H1 (cell line): ENCODE data around the gene FICD. TPM values are rescaled to one million over a fixed set of nuclear protein-coding genes. Genes with fewer than 3 reads are reported as not detected.

Source experiments
- BCL11A ChIP-seq, 2 experiments: IDR thresholded peaks; one replicate each; pipeline ENCODE4 v1.6.1; 2011; ENCODE audit warnings: low read depth in 2 of 2, low read length in 2 of 2, mild to moderate bottlenecking in 2 of 2
- BRCA1 ChIP-seq: IDR thresholded peaks from 2 replicates; pipeline ENCODE4 v1.6.1; 2012; ENCODE audit warnings: low read depth, low read length, improper control_type of control experiment
- CBX5 ChIP-seq: fragments of 300-800, 300-1000 bp; sonication (generic); IDR thresholded peaks from 2 replicates; pipeline ENCODE4 v1.7.1; 2016; ENCODE audit warnings: antibody characterized with exemption, low read length, low read depth
- CEBPB ChIP-seq: IDR thresholded peaks from 2 replicates; pipeline ENCODE4 v1.6.1; 2012; ENCODE audit warnings: low read depth, low read length
- CHD2 ChIP-seq: IDR thresholded peaks from 2 replicates; pipeline ENCODE4 v1.6.1; 2012; ENCODE audit warnings: low read length, improper control_type of control experiment
- HDAC6 ChIP-seq: IDR thresholded peaks from one replicate; pipeline ENCODE4 v1.7.1; 2012; ENCODE audit warnings: low read depth, mild to moderate bottlenecking, inconsistent platforms, low read length, moderate library complexity
- JUN ChIP-seq: IDR thresholded peaks from 2 replicates; pipeline ENCODE4 v1.6.1; 2011; ENCODE audit warnings: low read depth, mild to moderate bottlenecking, improper control_type of control experiment, low read length
- KDM4A ChIP-seq: IDR thresholded peaks from one replicate; pipeline ENCODE4 v1.7.1; 2012; ENCODE audit warnings: low read depth, mild to moderate bottlenecking, moderate library complexity, low read length, inconsistent platforms; ENCODE audit not compliant: severe bottlenecking
- POLR2A ChIP-seq, 2 experiments: IDR thresholded peaks; 1 replicate in 1 of 2; 2 replicates in 1 of 2; pipeline ENCODE4 v1.6.1; 2011; ENCODE audit warnings: low read depth in 2 of 2, low read length in 2 of 2, mild to moderate bottlenecking in 2 of 2; ENCODE audit errors: control extremely low read depth in 1 of 2
- RNF2 ChIP-seq: fragments of 200-900, 300-1000 bp; sonication (generic); IDR thresholded peaks from 2 replicates; pipeline ENCODE4 v1.7.1; 2016; ENCODE audit warnings: borderline replicate concordance, low read depth, mild to moderate bottlenecking, antibody characterized with exemption, low read length; ENCODE audit not compliant: poor library complexity, severe bottlenecking; ENCODE audit errors: missing control alignments
- RXRA ChIP-seq: IDR thresholded peaks from 2 replicates; pipeline ENCODE4 v1.6.1; 2011; ENCODE audit warnings: low read depth, mild to moderate bottlenecking, low read length, moderate library complexity; ENCODE audit not compliant: insufficient read depth
- SAP30 ChIP-seq: fragments of 300-600 bp; sonication (generic); IDR thresholded peaks from 2 replicates; pipeline ENCODE4 v1.7.1; 2012; ENCODE audit warnings: low read length, moderate library complexity, mild to moderate bottlenecking, inconsistent platforms; ENCODE audit not compliant: insufficient read depth, insufficient replicate concordance
- SIN3A ChIP-seq, 2 experiments: IDR thresholded peaks in 1 of 2; conservative IDR thresholded peaks in 1 of 2; 2 replicates each; pipeline ENCODE4 v1.6.1; 2011 to 2012; ENCODE audit warnings: low read length in 2 of 2, improper control_type of control experiment in 1 of 2, low read depth in 1 of 2, mild to moderate bottlenecking in 1 of 2
- SP1 ChIP-seq: IDR thresholded peaks from 2 replicates; pipeline ENCODE4 v1.6.1; 2011; ENCODE audit warnings: low read depth, low read length
- SP4 ChIP-seq: IDR thresholded peaks from 2 replicates; pipeline ENCODE4 v1.6.1; 2012; ENCODE audit warnings: low read length, inconsistent platforms
- SRF ChIP-seq: IDR thresholded peaks from 2 replicates; pipeline ENCODE4 v1.6.1; 2011; ENCODE audit warnings: mild to moderate bottlenecking, low read depth, low read length, moderate library complexity
- TBP ChIP-seq: IDR thresholded peaks from 2 replicates; pipeline ENCODE4 v1.6.1; 2011; ENCODE audit warnings: low read depth, low read length, improper control_type of control experiment
- TCF12 ChIP-seq: IDR thresholded peaks from 2 replicates; pipeline ENCODE4 v1.6.1; 2011; ENCODE audit warnings: low read depth, mild to moderate bottlenecking, low read length
- TEAD4 ChIP-seq: IDR thresholded peaks from 2 replicates; pipeline ENCODE4 v1.6.1; 2012; ENCODE audit warnings: low read depth, low read length, inconsistent platforms, mixed read lengths
- USF2 ChIP-seq: IDR thresholded peaks from 2 replicates; pipeline ENCODE4 v1.6.1; 2011; ENCODE audit warnings: low read length, improper control_type of control experiment
- YY1 ChIP-seq: IDR thresholded peaks from 2 replicates; pipeline ENCODE4 v1.6.1; 2011; ENCODE audit warnings: low read depth, mild to moderate bottlenecking, low read length
- ZNF274 ChIP-seq: IDR thresholded peaks from 2 replicates; pipeline ENCODE4 v1.7.0; 2012; ENCODE audit warnings: low read length, borderline replicate concordance; ENCODE audit errors: extremely low read depth
- polyA plus RNA-seq, 7 experiments: library from polyadenylated mRNA; depleted of rRNA in 3 of 7; stranded (reverse) in 5 of 7; unstranded in 2 of 7; fragments of >200 nt in 5 of 7; fragments of 200-250 nt in 2 of 7; gene quantifications; 1 replicate in 5 of 7; 2 replicates in 1 of 7; 4 replicates in 1 of 7; pipeline versions ENCODE4 v1.2.1 to v1.2.3, GENCODE V29; 2011 to 2013; ENCODE audit warnings: missing spikeins in 2 of 7, mixed read lengths in 2 of 7
- total RNA-seq: library from RNA; stranded (reverse); fragmentation: NEBNext Ultra II Directional; extraction: Animal tissue kit (Norgen Biotek cat#: 25700); gene quantifications from 2 replicates; pipeline ENCODE4 v1.2.1, GENCODE V29; 2021
- TF ChIP-seq, protein P1 (sequence below): IDR thresholded peaks from 2 replicates; pipeline ENCODE4 v1.6.1; 2012; ENCODE audit warnings: inconsistent platforms

FICD gene
- total and polyA plus RNA-seq, 2 of the 8 experiments (the other 6 are each of a cell fraction or from before 2014, with no cell fraction given), result 2.2 to 6.0 TPM

DNA sequence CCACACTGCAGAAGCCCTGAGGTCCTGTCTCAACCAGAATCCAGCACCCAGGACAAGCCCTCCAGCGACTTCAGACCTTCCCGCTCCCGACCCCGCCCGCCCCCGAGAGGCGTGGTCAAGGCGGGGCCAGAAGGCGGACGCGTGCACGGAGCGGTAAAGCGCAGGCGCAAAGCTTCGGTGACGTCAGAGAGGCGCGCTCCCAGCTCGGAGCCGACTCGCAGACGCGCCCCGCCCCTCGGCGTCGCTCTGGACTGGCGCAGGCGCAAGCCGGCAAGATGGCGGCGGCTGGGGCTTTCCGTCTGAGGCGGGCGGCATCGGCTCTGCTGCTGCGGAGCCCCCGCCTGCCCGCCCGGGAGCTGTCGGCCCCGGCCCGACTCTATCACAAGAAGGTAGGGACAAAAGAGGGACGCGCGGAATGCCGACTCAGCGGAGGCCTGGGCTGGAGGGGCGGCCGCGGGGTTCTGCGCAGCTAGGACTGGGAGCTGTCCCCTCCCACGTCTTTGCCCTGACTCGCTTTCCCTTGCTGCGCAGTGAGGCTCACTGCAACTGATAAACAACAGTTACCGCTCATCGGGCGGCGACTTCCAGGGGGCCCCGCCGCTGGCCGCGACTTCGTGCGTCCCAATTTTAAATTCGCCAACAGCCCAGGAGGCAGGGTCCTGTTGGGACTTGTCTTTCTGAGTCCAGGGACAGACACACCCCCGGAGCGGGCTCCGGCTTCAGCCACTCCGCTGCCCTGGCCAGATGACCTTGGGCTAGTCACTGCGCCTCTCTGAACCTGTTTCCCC, 47.5 kb downstream of the FICD start, which contains the start of gene ISCU (continued):
- no peak for TF ChIP-seq USF2
- TF ChIP-seq, protein P1, sequence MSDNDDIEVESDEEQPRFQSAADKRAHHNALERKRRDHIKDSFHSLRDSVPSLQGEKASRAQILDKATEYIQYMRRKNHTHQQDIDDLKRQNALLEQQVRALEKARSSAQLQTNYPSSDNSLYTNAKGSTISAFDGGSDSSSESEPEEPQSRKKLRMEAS, result peak; percentile 68
- TF ChIP-seq RXRA, result no peak
- no peak for TF ChIP-seq CHD2
- no peak for TF ChIP-seq TEAD4
- TF ChIP-seq CBX5, result no peak
- no peak for TF ChIP-seq JUN
- no peak for TF ChIP-seq BRCA1
- no peak for TF ChIP-seq RNF2
- peak; percentile 56 for TF ChIP-seq SRF
- peak; percentile 60 for TF ChIP-seq TBP
- peak; percentile 92 for TF ChIP-seq KDM4A
- TF ChIP-seq SAP30, result peak; percentile 51
- TF ChIP-seq ZNF274, result no peak
- no peak for TF ChIP-seq SP1
- TF ChIP-seq SIN3A (conservative IDR thresholded peaks at IDR 0.05 in 1 of 2, IDR thresholded peaks at IDR 0.05 in 1 of 2; ENCODE audit: low read depth in 1 of 2, low read length in 2 of 2), result peak in 1 of 2 experiments; percentile 32; a peak in 1 of 4 replicates
- peak; percentile 96 for TF ChIP-seq YY1
- peak; percentile 85 to 94 for TF ChIP-seq POLR2A (IDR thresholded peaks at IDR 0.05; ENCODE audit: control extremely low read depth in 1 of 2, low read depth in 2 of 2, low read length in 2 of 2)
- no peak for TF ChIP-seq TCF12
- TF ChIP-seq CEBPB, result no peak
- no peak for TF ChIP-seq BCL11A (IDR thresholded peaks at IDR 0.05; ENCODE audit: low read depth in 2 of 2, low read length in 2 of 2)
- TF ChIP-seq HDAC6, result no peak
- no peak; the same call in 1 of the 2 replicates for TF ChIP-seq SP4
